Nephron (organoid): ENCODE results near the gene HAUS3.
"Not testable (repeated sequence)": the region's sequence is repeated elsewhere in the genome, so short reads cannot be mapped to it uniquely, and the experiment has no call there.

Source experiments
- H3K27ac Mint-ChIP-seq, 3 experiments: 2 replicates each; pipeline ENCODE4 v1.8.0; 2020; ENCODE audit warnings: mixed read lengths in 3 of 3, mild to moderate bottlenecking in 2 of 3, moderate library complexity in 1 of 3
- H3K27me3 Mint-ChIP-seq: 2 replicates; pipeline ENCODE4 v1.8.0; 2021; ENCODE audit warnings: low read depth, mild to moderate bottlenecking, moderate library complexity, mixed read lengths
- H3K36me3 Mint-ChIP-seq: 2 replicates; pipeline ENCODE4 v1.8.0; 2020; ENCODE audit warnings: low read depth, mixed read lengths
- H3K4me1 Mint-ChIP-seq: 2 replicates; pipeline ENCODE4 v1.8.0; 2020; ENCODE audit warnings: mixed read lengths
- H3K4me3 Mint-ChIP-seq, 3 experiments: 2 replicates each; pipeline ENCODE4 v1.8.0; 2020; ENCODE audit warnings: mild to moderate bottlenecking in 3 of 3, mixed read lengths in 3 of 3, moderate library complexity in 2 of 3
- H3K9me3 Mint-ChIP-seq: 2 replicates; pipeline ENCODE4 v1.8.0; 2020; ENCODE audit warnings: mixed read lengths
- CTCF ChIP-seq, 3 experiments: fragments of 200-600 bp; sonication (generic); IDR thresholded peaks; one replicate each; pipeline ENCODE4 v1.5.0; 2021; ENCODE audit warnings: antibody characterized with exemption in 3 of 3; ENCODE audit not compliant: unreplicated experiment in 3 of 3

HAUS3 gene

DNA sequence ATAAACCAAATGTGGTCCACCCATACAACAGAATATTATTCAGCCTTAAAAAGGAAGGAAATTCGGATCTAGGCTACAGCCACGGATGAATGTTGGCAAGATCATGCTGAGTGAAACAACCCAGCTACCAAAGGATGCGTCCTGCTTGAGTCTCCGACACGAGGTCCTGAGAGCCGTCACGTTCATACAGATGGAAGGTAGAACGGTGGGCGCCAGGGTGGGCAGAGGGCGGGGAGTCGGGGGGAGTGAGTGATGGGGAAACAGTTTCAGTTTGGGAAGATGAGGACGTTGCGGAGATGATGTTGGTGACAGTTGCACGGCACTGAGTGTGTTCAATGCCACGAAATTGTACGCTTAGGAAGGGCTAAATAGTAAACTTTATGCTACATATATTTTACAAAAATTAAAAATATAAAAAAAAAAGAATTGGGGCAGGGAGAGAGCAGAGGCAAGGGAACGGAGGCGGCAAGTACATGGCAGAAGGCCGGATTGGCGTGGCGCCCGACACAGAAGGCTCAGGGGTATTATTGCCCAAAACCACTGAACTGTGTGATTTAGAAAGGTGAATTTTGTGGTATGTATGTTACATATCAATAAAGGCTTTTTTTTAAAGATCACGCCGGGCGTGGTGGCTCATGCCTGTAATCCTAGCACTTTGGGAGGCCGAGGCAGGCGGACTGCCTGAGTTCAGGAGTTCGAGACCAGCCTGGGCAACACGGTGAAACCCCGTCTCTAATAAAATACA lies 34.8 kb upstream of the HAUS3 start:
- H3K27me3 Mint-ChIP-seq = peaks cover 5% of the 10 kb centered on the region
- H3K4me3 Mint-ChIP-seq = no peak overlapping the region
- no peaks in the 10 kb centered on the region for H3K36me3 Mint-ChIP-seq
- no peak for TF ChIP-seq CTCF (IDR thresholded peaks at IDR 0.05; ENCODE audit: unreplicated experiment in 3 of 3)
- H3K4me1 Mint-ChIP-seq = peaks cover 19% of the 10 kb centered on the region
- H3K27ac Mint-ChIP-seq = no peak overlapping the region
- H3K9me3 Mint-ChIP-seq = no peaks in the 10 kb centered on the region

DNA sequence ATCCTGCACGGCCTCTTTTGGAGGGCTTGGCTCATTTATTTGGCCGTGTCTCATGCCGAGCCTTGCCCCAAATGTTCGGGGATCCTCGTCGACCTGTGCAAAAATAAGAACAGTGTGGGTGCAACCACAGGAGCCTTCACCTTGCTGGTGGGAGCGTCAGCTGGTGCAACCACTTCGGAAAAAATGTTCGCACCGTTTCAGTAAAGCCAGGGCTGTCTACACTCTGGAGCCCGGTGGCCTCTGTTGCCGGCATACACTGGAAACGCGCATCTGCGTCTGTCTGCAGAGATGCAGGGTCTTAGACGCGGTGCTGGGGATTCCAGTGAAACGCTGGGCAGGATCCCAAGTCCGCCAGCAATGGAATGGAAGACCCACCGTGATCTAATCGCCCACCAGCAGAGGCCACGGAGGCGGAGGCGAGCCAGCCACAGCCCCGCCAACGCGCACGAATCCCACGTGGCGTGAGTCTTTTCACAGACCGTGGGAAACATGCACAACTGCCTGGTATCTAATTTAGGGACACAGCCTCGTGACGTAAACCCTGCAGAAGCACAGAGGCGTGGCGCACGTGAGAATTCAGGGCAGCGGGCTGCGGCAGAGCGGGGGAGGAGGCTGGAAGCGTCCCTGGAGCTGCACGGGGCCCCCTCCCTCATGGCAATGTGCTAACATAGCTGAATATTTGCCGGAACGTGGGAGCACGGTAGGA lies 33.8 kb upstream of the HAUS3 start:
- Mint-ChIP-seq H3K27ac (no peak overlapping the region), H3K4me3 (no peak overlapping the region), H3K27me3 (peaks cover 2% of the 10 kb centered on the region), H3K4me1 (peaks cover 15% of the 10 kb centered on the region), H3K36me3 (no peaks in the 10 kb centered on the region), H3K9me3 (no peaks in the 10 kb centered on the region)
- no peak for TF ChIP-seq CTCF (IDR thresholded peaks at IDR 0.05; ENCODE audit: unreplicated experiment in 3 of 3)

GRCh38 chr4:2275044-2275397 lies 33.1 kb upstream of the HAUS3 start:
- H3K27me3 Mint-ChIP-seq, H3K4me3 Mint-ChIP-seq, H3K27ac Mint-ChIP-seq, H3K9me3 Mint-ChIP-seq, H3K36me3 Mint-ChIP-seq: not testable (repeated sequence)
- peaks cover 15% of the 10 kb centered on the region for H3K4me1 Mint-ChIP-seq

DNA sequence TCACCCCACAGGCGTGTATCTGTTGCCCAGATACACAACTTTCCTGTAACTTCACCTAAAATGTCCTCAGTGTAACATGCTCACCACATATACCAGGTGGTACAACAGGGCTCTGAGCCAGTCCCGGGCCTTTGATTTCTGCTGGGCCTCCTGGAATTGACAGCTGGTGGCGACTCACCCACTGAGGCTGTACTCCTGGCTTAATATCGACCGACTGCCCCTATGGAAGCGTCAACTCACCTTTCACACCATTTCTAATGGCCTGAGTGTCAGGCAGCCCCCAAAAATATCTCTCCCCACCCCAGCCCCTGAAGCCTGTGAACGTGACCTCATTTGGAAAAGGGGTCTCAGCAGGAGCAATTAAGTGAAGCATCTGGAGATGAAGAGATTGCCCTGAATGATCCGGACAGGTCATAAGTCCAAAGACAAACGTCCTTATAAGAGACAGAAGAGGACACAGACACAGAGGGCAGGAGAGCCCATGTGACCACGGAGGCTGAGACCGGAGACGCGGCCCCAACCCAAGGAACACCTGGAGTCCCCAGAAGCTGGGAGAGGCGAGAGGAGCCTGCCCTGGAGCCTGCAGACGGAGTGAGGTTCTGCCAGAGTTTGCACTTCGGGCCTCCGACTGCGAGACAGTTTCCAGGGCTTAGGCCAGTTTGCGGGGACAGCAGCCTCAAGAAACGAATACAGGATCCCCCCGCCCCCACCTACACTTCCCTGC lies 32.6 kb upstream of the HAUS3 start:
- Mint-ChIP-seq H3K36me3 (no peaks in the 10 kb centered on the region), H3K4me3 (no peak overlapping the region), H3K9me3 (no peaks in the 10 kb centered on the region), H3K4me1 (peaks cover 19% of the 10 kb centered on the region), H3K27me3 (no peaks in the 10 kb centered on the region), H3K27ac (no peak overlapping the region)
- TF ChIP-seq CTCF (IDR thresholded peaks at IDR 0.05; ENCODE audit: unreplicated experiment in 3 of 3) = no peak

- H3K4me3 Mint-ChIP-seq = no peak overlapping the region
- no peak for TF ChIP-seq CTCF (IDR thresholded peaks at IDR 0.05; ENCODE audit: unreplicated experiment in 3 of 3)
- H3K27ac Mint-ChIP-seq = no peak overlapping the region
- H3K4me1 Mint-ChIP-seq = peaks cover 26% of the 10 kb centered on the region
- no peaks in the 10 kb centered on the region for H3K36me3 Mint-ChIP-seq
- no peaks in the 10 kb centered on the region for H3K9me3 Mint-ChIP-seq
- no peaks in the 10 kb centered on the region for H3K27me3 Mint-ChIP-seq
These were observed 31.9 kb upstream of the HAUS3 start for GRCh38 chr4:2273657-2274319.

DNA sequence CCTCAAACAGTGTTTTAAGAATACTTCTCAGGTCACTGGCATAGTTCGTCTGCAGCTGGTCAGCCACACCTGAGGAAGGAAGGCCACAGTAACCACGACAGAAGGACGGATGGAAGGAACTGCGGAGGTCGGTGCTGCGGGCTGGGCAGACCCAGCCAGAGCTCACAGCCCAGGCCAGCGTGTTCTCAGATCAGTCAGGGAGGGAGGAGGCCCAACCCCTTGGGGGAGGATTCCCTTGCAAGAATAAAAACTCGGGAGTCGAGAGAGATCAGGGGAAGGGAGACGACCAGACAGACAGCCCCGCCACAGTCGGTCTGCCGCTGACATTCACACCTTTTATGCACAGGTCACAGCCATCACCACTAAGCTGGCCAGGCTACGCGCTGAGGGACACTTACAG lies 31.3 kb upstream of the HAUS3 start:
- no peaks in the 10 kb centered on the region for H3K27me3 Mint-ChIP-seq
- H3K4me1 Mint-ChIP-seq = peaks cover 28% of the 10 kb centered on the region
- no peaks in the 10 kb centered on the region for H3K9me3 Mint-ChIP-seq
- H3K4me3 Mint-ChIP-seq = no peak overlapping the region
- no peak overlapping the region for H3K27ac Mint-ChIP-seq
- no peaks in the 10 kb centered on the region for H3K36me3 Mint-ChIP-seq
- TF ChIP-seq CTCF (IDR thresholded peaks at IDR 0.05; ENCODE audit: unreplicated experiment in 3 of 3) = no peak
